Smooth muscle cell (in vitro differentiated cells): ENCODE results near the gene CCKAR. TPM values are rescaled to one million over a fixed set of nuclear protein-coding genes. Genes with fewer than 3 reads are reported as not detected.

ENCODE experiments used
- DNase-seq: peaks from one replicate; lab custom pipeline; 2025; ENCODE audit not compliant: unreplicated experiment; lab: John Stamatoyannopoulos, UW
- H2AFZ ChIP-seq: fragments of 200-600 bp; sonication (generic); 2 replicates; pipeline ENCODE4 v1.6.0; 2016; ENCODE audit warnings: antibody characterized with exemption, low read depth, mild to moderate bottlenecking
- H3F3A ChIP-seq: fragments of 200-600 bp; sonication (generic); 2 replicates; pipeline ENCODE4 v1.6.0; 2017; ENCODE audit warnings: antibody characterized with exemption, low read depth
- H3K27ac ChIP-seq: fragments of 200-600 bp; sonication (generic); 2 replicates; pipeline ENCODE4 v1.5.1; 2016; ENCODE audit warnings: low read depth, mild to moderate bottlenecking
- H3K27me3 ChIP-seq: fragments of 200-600 bp; sonication (generic); 2 replicates; pipeline ENCODE4 v1.6.1; 2016; ENCODE audit warnings: low read depth, mild to moderate bottlenecking
- H3K36me3 ChIP-seq: fragments of 200-600 bp; sonication (generic); 2 replicates; pipeline ENCODE4 v1.5.1; 2016; ENCODE audit warnings: low read depth
- H3K4me1 ChIP-seq: fragments of 200-600 bp; sonication (generic); 2 replicates; pipeline ENCODE4 v1.5.1; 2016; ENCODE audit warnings: low read depth
- H3K4me2 ChIP-seq: fragments of 200-600 bp; sonication (generic); 2 replicates; pipeline ENCODE4 v1.6.0; 2016; ENCODE audit warnings: mild to moderate bottlenecking
- H3K4me3 ChIP-seq: fragments of 200-600 bp; sonication (generic); 2 replicates; pipeline ENCODE4 v1.5.1; 2016; ENCODE audit warnings: mild to moderate bottlenecking
- H3K79me2 ChIP-seq: fragments of 200-600 bp; sonication (generic); 2 replicates; pipeline ENCODE4 v1.6.0; 2016; ENCODE audit warnings: low read depth, mild to moderate bottlenecking
- H3K9ac ChIP-seq: fragments of 200-600 bp; sonication (generic); 2 replicates; pipeline ENCODE4 v1.6.0; 2016; ENCODE audit warnings: low read depth
- H3K9me3 ChIP-seq: fragments of 200-600 bp; sonication (generic); replicated peaks from 2 replicates; pipeline ENCODE4 v1.5.1; 2016; ENCODE audit warnings: low read depth
- H4K20me1 ChIP-seq: fragments of 200-600 bp; sonication (generic); 2 replicates; pipeline ENCODE4 v1.6.0; 2016; ENCODE audit warnings: low read depth
- WGBS: methylation state at CpG from one replicate; pipeline ENCODE4 v1.1.7; 2016; ENCODE audit warnings: low lambda C conversion rate; 5-methylcytosine and 5-hydroxymethylcytosine counted together
- polyA plus RNA-seq: library from polyadenylated mRNA; unstranded; fragments of >200 nt; fragmentation: Nextera tagmentation; extraction: Ambion mirVana; gene quantifications from 2 replicates; pipeline ENCODE4 v1.2.1, GENCODE V29; 2016
- total RNA-seq: library from RNA; depleted of rRNA; stranded (reverse); fragments of >200 nt; gene quantifications from 2 replicates; pipeline ENCODE4 v1.2.3, GENCODE V29; 2014
- TF ChIP-seq, protein P1 (sequence below): fragments of 200-600 bp; sonication (generic); IDR thresholded peaks from 2 replicates; pipeline ENCODE4 v1.5.1; 2017; ENCODE audit warnings: borderline replicate concordance, mild to moderate bottlenecking, antibody characterized with exemption; ENCODE audit not compliant: insufficient read depth, poor library complexity, severe bottlenecking

CCKAR gene
- total and polyA plus RNA-seq, 2 experiments from 2014 or later = 0.18 to 0.32 TPM

DNA sequence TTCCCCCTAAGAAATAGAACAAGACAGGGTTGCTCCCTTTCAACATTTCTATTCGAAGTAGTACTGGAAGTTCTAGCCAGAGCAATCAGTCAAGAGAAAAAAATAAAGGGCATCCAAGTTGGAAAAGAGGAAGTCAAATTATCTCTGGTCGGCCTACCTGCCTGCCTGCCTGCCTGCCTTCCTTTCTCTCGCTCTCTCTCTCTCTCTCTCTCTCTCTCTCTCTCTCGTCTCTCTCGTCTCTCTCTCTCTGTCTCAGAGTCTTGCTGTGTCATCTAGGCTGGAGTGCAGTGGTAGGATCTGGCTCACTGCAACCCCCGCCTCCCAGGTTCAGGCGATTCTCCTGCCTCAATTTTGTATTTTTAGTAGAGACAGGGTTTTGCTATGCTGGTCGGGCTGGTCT, 42.9 kb downstream of the CCKAR start:
- Histone ChIP-seq H3K9me3 (no peaks in the 10 kb centered on the region), H3K4me3 (no peak overlapping the region), H3F3A (no peaks in the 10 kb centered on the region), H3K4me2 (no peak overlapping the region), H2AFZ (no peak overlapping the region), H3K27me3 (no peaks in the 10 kb centered on the region), H3K4me1 (no peaks in the 10 kb centered on the region), H3K79me2 (no peaks in the 10 kb centered on the region), H3K9ac (no peak overlapping the region), H3K36me3 (no peaks in the 10 kb centered on the region), H4K20me1 (no peaks in the 10 kb centered on the region), H3K27ac (no peak overlapping the region)
- DNase-seq = no peak
- TF ChIP-seq, protein P1, sequence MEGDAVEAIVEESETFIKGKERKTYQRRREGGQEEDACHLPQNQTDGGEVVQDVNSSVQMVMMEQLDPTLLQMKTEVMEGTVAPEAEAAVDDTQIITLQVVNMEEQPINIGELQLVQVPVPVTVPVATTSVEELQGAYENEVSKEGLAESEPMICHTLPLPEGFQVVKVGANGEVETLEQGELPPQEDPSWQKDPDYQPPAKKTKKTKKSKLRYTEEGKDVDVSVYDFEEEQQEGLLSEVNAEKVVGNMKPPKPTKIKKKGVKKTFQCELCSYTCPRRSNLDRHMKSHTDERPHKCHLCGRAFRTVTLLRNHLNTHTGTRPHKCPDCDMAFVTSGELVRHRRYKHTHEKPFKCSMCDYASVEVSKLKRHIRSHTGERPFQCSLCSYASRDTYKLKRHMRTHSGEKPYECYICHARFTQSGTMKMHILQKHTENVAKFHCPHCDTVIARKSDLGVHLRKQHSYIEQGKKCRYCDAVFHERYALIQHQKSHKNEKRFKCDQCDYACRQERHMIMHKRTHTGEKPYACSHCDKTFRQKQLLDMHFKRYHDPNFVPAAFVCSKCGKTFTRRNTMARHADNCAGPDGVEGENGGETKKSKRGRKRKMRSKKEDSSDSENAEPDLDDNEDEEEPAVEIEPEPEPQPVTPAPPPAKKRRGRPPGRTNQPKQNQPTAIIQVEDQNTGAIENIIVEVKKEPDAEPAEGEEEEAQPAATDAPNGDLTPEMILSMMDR = no peak
- 83% methylated on average over 8 of the region's 8 CpGs for WGBS

DNA sequence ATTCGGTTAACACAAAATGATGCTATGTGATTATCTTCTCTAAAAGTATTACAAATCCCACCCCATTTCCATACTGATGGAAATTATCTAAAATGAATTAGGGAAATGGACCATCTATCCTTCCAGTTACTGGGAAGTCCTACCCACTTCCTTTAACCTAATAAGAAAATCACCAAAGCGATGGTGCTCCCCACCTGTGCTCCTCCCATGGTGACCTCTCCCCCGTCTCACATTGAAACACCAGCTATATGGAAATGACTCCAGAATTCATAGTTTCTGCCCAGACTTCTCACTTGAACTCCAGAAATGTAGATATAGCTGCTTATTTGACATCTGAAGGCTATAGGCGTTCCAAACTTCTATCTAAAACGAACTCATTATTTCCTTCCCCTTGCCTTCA, 48.5 kb downstream of the CCKAR start:
- no peaks in the 10 kb centered on the region for H3K4me1 ChIP-seq
- no peaks in the 10 kb centered on the region for H3K27me3 ChIP-seq
- 98% methylated on average over 5 of the region's 5 CpGs for WGBS
- H3K27ac ChIP-seq = no peak overlapping the region
- H3K79me2 ChIP-seq = no peaks in the 10 kb centered on the region
- TF ChIP-seq, protein P1 = no peak
- no peaks in the 10 kb centered on the region for H4K20me1 ChIP-seq
- H3K36me3 ChIP-seq = no peaks in the 10 kb centered on the region
- no peak overlapping the region for H2AFZ ChIP-seq
- no peaks in the 10 kb centered on the region for H3K9me3 ChIP-seq
- peaks cover 6% of the 10 kb centered on the region for H3F3A ChIP-seq
- no peak overlapping the region for H3K4me3 ChIP-seq
- H3K4me2 ChIP-seq = no peak overlapping the region
- H3K9ac ChIP-seq = no peak overlapping the region
- no peak for DNase-seq

DNA sequence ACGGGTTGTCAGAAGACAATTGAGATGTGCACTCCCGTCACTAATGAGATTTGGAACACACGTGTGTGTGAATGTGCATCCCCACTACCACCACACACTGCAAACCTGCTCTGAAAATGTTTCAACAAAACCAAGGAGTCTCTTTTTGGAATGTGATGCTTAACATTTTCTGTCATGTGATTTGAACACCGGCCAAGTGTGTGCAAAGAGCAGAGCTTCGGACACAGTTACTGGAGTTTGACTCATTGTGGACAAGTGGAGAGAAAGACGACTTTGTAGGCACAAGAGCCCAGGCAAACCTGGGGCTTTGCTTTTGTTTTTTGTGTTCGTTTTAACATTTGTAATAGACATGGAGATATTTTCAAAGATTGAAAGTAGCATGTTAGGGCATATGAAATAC, 49.2 kb downstream of the CCKAR start:
- peaks cover 6% of the 10 kb centered on the region for H3F3A ChIP-seq
- H3K9me3 ChIP-seq = no peaks in the 10 kb centered on the region
- no peaks in the 10 kb centered on the region for H3K4me1 ChIP-seq
- no peak overlapping the region for H3K4me2 ChIP-seq
- DNase-seq = no peak
- H3K79me2 ChIP-seq = no peaks in the 10 kb centered on the region
- TF ChIP-seq, protein P1 = no peak
- no peak overlapping the region for H3K27ac ChIP-seq
- no peak overlapping the region for H3K4me3 ChIP-seq
- no peaks in the 10 kb centered on the region for H3K27me3 ChIP-seq
- no peak overlapping the region for H2AFZ ChIP-seq
- 87% methylated on average over 7 of the region's 7 CpGs for WGBS
- no peak overlapping the region for H3K9ac ChIP-seq
- H3K36me3 ChIP-seq = no peaks in the 10 kb centered on the region
- no peaks in the 10 kb centered on the region for H4K20me1 ChIP-seq

DNA sequence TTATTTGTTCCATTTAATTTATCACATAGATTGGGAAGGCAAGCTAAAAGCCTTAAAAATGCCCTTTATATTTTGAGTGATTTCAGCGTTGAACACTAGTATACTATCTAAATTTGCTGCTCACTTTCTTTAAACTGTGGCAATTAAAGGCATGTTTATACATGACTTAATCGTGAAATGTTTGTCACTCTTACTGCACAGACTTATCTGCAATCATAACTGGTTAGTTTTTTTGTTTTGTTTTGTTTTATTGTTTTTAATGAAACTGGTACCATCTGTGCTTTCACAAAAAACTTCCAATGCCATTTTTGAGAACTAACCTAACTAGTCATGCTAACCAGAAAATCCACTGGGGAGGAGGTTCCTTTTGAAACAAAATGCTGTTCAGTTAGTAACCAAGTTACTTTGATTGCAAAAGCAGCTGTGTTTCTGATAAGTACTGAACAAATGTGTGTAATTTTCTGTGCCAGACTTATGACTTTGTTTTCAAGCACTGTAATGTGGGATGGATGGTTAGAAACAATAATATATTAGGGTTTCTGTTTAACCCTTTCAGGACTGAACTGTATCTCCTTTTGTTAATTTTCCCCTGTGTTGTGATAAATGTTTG, 56.1 kb downstream of the CCKAR start:
- no peaks in the 10 kb centered on the region for H3K79me2 ChIP-seq
- H4K20me1 ChIP-seq = no peaks in the 10 kb centered on the region
- peaks cover 4% of the 10 kb centered on the region for H3K36me3 ChIP-seq
- H3K27ac ChIP-seq = no peak overlapping the region
- H3K9me3 ChIP-seq = no peaks in the 10 kb centered on the region
- TF ChIP-seq, protein P1 = no peak
- no peaks in the 10 kb centered on the region for H3K4me1 ChIP-seq
- 69% methylated on average over 2 of the region's 2 CpGs for WGBS
- no peak overlapping the region for H3K4me2 ChIP-seq
- no peak overlapping the region for H3K9ac ChIP-seq
- H2AFZ ChIP-seq = no peak overlapping the region
- DNase-seq = no peak
- no peaks in the 10 kb centered on the region for H3K27me3 ChIP-seq
- no peak overlapping the region for H3K4me3 ChIP-seq
- no peaks in the 10 kb centered on the region for H3F3A ChIP-seq
